ENCODE data around the gene ANKRD9.

ANKRD9 gene

GRCh38 chr14:102512793-102513300 lies 3.3 kb upstream of the ANKRD9 start (continued):
- no peak for TF ChIP-seq POU6F1 (CRISPR knock-in tag; IDR thresholded peaks at IDR 0.05; ENCODE audit: borderline replicate concordance, low read depth)
- TF ChIP-seq ESRRG (CRISPR knock-in tag; IDR thresholded peaks at IDR 0.05) = no peak
- no peak for TF ChIP-seq OSR1 (CRISPR knock-in tag; IDR thresholded peaks at IDR 0.05)

- TF ChIP-seq GLIS3 (CRISPR knock-in tag; IDR thresholded peaks at IDR 0.05) = no peak
- TF ChIP-seq ZFP30 (CRISPR knock-in tag; IDR thresholded peaks at IDR 0.05) = no peak
- no peak for TF ChIP-seq SNAI2 (CRISPR knock-in tag; IDR thresholded peaks at IDR 0.05)
- TF ChIP-seq ZC3H10 (CRISPR knock-in tag; IDR thresholded peaks at IDR 0.05) = no peak
Observed at GRCh38 chr14:102511538-102511937, 2.0 kb upstream of the ANKRD9 start.

GRCh38 chr14:102510616-102511520 lies 1.3 kb upstream of the ANKRD9 start:
- 0 out of 3 replicates have a peak, but pooled peaks have one; percentile 2 for ATAC-seq

More at GRCh38 chr14:102511538-102511937, 2.0 kb upstream of the ANKRD9 start:
- ATAC-seq = no peak

More at GRCh38 chr14:102510616-102511520, 1.3 kb upstream of the ANKRD9 start:
- TF ChIP-seq ZNF565 (CRISPR knock-in tag; conservative IDR thresholded peaks at IDR 0.05; ENCODE audit: low read depth) (no peak), CREB5 (CRISPR knock-in tag; IDR thresholded peaks at IDR 0.05; ENCODE audit: low read depth) (no peak), ESRRG (CRISPR knock-in tag; IDR thresholded peaks at IDR 0.05) (no peak), PATZ1 (CRISPR knock-in tag; IDR thresholded peaks at IDR 0.05; ENCODE audit: borderline replicate concordance) (no peak), ZC3H10 (CRISPR knock-in tag; IDR thresholded peaks at IDR 0.05) (no peak), CSRNP3 (CRISPR knock-in tag; IDR thresholded peaks at IDR 0.05) (no peak), ZFP30 (CRISPR knock-in tag; IDR thresholded peaks at IDR 0.05) (no peak), ISL1 (CRISPR knock-in tag; IDR thresholded peaks at IDR 0.05) (no peak), CSDC2 (CRISPR knock-in tag; IDR thresholded peaks at IDR 0.05) (no peak), PPARA (CRISPR knock-in tag; IDR thresholded peaks at IDR 0.05; ENCODE audit: borderline replicate concordance) (no peak), TSHZ2 (CRISPR knock-in tag; IDR thresholded peaks at IDR 0.05) (no peak), GLIS3 (CRISPR knock-in tag; IDR thresholded peaks at IDR 0.05) (no peak), SNAI2 (CRISPR knock-in tag; IDR thresholded peaks at IDR 0.05) (no peak), RARB (CRISPR knock-in tag; IDR thresholded peaks at IDR 0.05) (no peak), BACH2 (CRISPR knock-in tag; IDR thresholded peaks at IDR 0.05; ENCODE audit: borderline replicate concordance) (no peak), ZFP3 (CRISPR knock-in tag; IDR thresholded peaks at IDR 0.05) (no peak), TOX (CRISPR knock-in tag; IDR thresholded peaks at IDR 0.05; ENCODE audit: borderline replicate concordance) (no peak), POU6F1 (CRISPR knock-in tag; IDR thresholded peaks at IDR 0.05; ENCODE audit: borderline replicate concordance, low read depth) (no peak), OSR1 (CRISPR knock-in tag; IDR thresholded peaks at IDR 0.05) (no peak)
